HG02588 (cell line): Measurements from ENCODE around the gene FBXO47.
"Not testable (repeated sequence)": the region's sequence is repeated elsewhere in the genome, so short reads cannot be mapped to it uniquely, and the experiment has no call there.

Source experiments
- ATAC-seq: cut with Tn5 transposase; IDR thresholded peaks from one replicate; pipeline ENCODE4 v1.9.1; 2021; ENCODE audit warnings: mild to moderate bottlenecking, moderate library complexity; ENCODE audit not compliant: unreplicated experiment

Gene FBXO47

GRCh38 chr17:38980490-38981217 lies 13.5 kb upstream of the FBXO47 start:
- no peak for ATAC-seq

DNA sequence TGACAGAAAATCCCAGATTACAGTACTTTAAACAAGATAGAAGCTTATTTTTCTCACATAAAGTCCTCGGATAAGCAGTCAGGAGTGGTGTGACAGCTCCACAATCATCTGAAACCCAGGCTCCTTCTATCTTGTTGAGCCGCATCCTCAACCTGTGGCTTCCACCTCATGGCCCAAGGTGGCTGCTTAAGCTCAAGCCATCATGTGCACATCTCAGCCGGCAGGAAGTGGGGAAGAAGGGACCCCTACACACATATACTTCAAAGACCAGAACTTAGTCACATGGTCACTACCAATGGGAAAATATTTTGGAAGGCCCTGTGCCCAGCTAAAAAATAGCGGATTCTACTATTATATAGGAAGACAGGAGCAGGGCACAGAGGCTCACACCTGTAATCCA lies 11.0 kb upstream of the FBXO47 start:
- ATAC-seq, result no peak

GRCh38 chr17:38976187-38976551 lies 9.0 kb upstream of the FBXO47 start:
- ATAC-seq, result not testable (repeated sequence)

DNA sequence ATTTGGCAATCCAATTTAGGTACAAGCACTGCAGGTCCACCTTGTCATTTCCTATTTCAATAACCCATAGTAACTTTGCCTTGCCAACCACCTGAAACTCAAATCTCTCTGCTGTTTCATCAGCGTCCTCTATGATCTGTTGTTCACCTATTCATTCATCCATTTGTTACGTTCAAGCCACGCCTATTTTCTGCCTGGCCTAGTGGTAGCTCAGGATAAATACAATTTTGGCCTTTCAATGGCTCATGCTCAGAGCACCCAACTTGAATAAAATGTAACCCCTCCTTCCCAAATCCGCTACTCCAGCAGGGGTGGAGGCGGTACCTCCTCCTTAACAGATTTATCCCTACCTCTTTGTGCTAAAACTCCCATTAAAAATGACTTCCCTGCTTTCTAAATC lies 3.6 kb upstream of the FBXO47 start:
- no peak for ATAC-seq

GRCh38 chr17:38970128-38970527 lies 2.9 kb upstream of the FBXO47 start:
- ATAC-seq, result no peak

GRCh38 chr17:38969281-38969680 lies 2.1 kb upstream of the FBXO47 start:
- ATAC-seq, result no peak

DNA sequence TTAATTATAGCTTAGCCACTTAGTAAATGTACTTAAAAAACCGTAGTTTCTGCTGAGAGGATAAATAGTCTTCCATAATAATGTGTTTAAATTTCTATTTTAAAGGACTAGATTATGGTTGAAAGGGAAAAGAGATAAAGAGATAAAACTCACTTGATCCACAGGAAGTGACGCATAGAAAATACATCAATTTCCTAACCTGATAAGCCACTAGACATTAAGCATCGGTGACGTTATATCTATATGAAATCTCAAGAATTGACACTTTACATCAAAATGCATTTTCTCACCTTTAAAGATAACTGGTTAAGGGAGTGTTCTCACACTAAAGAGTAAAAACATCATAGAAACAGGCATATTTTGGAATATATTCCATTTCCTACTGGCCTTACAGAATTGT lies 5.8 kb downstream of the FBXO47 start:
- no peak for ATAC-seq

DNA sequence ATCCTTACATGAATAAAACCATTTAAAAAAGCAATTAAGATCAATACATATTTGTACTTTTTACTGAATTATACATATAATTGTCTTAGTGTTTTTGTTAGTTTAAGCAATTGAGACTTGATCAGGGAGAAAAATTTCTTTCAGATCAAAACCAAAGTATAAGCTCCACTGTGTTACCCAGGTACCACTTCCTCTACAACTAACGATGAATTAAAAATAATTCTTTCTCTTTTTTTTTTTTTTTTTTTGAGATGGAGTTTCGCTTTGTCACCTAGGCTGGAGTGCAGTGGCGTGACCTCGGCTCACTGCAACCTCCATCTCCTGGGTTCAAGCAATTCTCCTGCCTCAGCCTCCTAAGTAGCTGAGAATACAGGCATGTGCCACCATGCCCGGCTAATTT lies 6.8 kb downstream of the FBXO47 start:
- no peak for ATAC-seq

DNA sequence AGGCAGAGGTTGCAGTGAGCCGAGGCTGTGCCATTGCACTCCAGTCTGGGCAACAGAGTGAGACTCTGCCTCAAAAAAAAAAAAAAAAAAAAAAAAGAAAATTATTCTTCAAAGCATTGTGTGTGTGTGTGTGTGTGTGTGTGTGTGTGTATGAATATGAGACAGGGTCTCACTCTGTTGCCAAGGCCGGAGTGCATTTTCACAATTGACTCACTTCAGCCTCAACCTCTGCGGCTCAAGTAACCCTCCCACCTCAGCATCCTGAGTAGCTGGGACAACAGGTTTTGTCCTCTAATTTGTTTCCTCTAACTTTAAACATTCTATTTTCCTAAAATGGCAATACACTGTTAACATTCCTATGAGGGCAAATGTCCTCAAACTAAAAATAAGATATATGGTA lies 7.7 kb downstream of the FBXO47 start:
- ATAC-seq, result no peak

DNA sequence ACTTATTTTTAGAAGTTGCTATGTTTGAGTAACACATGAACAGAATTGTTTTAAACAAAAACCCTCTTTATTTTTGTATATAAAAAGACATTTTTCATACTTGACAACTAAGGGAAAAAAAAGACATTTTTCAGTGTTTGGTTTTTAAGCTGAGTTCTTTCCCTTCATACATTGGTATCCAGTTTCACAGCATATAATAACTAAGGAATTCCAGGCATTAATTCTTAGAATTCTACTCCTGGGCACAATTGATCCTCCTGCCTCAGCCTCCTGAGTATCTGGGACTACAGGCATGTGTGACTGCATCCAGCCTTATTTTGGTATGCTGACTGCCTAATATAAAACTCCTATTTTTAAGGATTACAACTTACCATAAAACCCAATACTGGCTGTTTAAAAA lies 8.4 kb downstream of the FBXO47 start:
- no peak for ATAC-seq

- no peak for ATAC-seq
These were observed 8.9 kb downstream of the FBXO47 start for GRCh38 chr17:38958326-38958725.

DNA sequence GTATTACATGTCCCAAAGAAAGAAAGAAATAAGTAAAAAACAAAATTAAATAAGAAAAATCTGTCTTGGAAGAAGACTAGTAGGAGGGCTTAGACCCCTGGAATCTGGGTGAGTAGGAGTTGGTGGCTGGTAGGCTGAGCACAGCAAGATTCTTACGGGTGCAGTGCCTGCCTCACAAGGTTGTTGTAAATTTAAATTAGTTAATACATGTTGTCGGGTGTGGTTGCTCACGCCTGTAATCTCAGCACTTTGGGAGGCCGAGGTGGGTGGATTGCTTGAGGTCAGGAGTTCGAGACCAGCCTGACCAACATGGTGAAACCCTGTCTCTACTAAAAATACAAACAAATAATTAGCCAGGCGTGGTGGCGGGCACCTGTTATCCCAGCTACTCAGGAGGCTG lies 13.4 kb downstream of the FBXO47 start:
- ATAC-seq, result not testable (repeated sequence)

- no peak for ATAC-seq
These were observed 20.0 kb downstream of the FBXO47 start for GRCh38 chr17:38947189-38947588.

DNA sequence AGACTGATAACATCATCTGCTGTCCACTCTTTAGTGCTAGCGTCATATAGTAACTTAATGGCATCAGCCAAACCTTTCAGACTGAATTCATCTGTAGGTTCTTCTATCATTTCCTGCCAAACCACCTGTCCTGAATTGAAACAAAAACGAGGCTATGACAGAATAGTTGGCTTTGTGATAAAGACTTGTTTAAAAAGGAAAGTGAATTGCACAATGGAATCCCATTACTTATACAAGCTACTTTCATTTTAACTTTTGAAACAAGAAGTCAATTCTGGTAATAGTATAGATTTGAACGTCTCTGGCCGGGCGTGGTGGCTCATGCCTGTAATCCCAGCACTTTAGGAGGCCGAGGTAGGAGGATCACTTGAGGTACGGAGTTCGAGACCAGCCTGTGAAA lies 23.6 kb downstream of the FBXO47 start:
- ATAC-seq, result no peak

DNA sequence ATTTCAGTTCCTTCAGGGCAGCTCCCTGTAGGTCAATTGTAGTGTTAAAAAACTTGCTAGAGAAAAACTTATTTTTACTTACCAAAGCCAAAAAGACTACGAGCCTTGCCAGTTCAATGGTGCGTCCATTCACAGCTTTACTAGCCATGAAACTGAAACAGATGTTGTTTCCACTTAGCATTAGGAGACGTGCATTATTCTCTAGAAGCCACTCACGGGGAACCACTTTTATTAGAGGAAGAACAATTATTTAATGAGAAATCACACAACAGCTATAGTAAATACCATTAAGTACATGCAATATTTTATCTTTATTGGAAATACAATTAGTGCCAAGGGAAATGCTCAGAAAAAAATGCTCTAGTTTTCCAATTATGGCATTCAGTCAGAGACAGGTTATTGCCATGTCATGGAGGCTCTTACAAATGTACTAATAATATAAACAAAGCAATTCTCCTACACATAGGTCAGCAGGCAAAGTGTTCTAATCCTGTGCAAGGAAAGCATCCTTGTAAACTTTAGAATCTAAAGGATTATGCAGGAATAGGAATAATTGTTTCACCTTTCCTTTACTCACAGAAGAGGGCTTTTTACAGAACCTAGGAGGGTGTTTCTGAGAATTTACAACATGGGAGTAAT lies 24.4 kb downstream of the FBXO47 start:
- no peak for ATAC-seq

DNA sequence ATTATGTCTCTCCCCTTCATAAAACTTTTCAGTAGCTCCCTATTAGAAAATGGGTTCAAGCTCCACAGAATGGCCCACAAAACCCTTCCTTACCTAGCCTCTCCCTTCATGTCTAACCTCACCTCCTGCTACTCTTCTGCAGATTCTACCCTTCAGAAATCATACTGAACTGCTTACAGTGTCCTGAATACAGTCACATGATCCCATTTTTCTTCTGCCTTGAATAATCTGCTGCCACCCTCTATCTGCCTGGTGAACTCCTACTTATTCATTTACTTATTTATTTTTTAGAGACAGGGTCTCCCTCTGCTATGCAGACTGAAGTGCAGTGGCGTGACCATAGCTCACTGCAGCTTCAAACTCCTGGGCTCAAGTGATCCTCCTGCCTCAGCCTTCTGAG lies 26.8 kb downstream of the FBXO47 start:
- ATAC-seq, result no peak

DNA sequence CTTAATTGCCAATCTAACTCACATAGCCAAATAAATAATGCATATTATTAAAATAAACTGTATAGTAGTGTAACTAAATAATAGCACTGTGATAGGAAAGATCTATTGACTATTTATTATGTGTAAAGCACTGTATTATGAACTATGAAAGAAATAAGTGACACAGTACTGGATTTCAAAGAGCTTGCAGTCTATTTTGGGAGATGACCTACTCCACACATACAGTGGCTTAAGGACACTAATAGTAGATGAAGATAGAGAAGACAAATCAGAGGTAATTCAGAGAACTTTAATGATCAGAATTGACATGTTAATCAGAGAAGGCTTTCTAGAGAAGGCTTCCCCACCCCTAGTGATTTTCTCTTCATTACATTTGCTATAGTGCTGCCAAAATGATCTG lies 27.2 kb downstream of the FBXO47 start:
- ATAC-seq, result no peak

DNA sequence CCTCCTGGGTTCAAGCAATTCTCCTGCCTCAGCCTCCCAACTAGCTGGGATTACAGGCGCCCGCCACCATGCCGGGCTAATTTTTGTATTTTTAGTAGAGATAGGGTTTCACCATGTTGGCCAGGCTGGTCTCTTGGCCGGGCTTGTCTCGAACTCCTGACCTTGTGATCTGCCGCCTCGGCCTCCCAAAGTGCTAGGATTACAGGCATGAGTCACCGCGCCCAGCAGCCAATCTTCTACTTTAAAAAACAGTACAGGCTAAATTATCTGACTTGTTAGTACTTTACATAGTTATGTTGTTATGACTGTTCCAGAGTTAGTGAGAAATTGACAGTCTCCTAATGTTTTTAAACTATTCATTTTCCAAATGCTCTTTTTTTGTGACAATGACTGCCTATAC lies 33.2 kb downstream of the FBXO47 start:
- not testable (repeated sequence) for ATAC-seq

DNA sequence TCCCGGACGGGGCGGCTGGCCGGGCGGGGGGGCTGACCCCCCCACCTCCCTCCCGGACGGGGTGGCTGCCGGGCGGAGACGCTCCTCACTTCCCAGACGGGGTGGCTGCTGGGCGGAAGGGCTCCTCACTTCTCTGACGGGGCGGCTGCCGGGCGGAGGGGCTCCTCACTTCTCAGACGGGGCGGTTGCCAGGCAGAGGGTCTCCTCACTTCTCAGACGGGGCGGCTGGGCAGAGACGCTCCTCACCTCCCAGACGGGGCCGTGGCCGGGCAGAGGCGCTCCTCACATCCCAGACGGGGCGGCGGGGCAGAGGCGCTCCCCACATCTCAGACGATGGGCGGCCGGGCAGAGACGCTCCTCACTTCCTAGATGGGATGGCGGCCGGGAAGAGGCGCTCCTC lies 36.4 kb downstream of the FBXO47 start:
- ATAC-seq, result not testable (repeated sequence)

DNA sequence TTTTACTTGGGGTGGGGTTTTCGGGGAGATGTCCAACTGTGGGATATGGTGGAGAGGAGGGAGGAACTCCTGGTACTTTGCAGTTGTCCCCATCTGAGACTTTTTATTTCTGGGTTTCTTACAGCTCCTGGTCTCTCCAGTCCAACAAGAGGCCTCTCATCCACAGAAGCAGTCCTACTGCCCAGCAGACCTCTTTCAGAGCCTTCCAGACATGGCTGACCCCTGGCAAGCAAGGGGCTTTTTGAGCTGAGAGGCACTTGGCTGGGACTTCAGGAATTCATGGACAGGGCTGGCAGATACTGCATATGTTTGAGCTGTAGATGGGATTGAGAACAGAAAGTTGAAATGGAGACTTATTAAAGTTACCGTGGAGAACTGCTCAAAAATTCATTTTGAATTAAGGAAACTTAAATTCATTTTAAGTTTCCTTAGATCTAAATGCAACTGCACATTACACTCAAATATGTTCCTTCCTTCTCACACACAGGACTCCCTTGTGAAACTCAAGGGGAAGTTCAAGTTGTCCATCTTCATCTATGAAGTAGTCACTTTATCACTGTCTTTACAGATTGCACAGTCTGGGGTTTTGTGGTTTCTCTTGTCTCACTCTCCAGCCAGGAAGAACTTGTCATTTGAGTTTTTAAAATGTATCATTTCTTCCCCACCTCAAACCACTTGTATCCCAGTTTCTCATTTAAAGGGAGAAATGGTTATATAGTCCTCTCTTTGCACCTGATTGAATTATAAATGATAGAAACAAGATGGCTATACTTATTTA lies 40.7 kb downstream of the FBXO47 start:
- no peak for ATAC-seq

GRCh38 chr17:38925263-38925995 lies 41.8 kb downstream of the FBXO47 start, which contains the start of gene LASP1NB:
LASP1NB (plus strand) TSS chr17:38925614.
- ATAC-seq, result no peak
